OCI-LY3 (cell line): ENCODE measurements around the gene IST1.

Source experiments
- H2AFZ ChIP-seq: fragments of 200-600, 300-600 bp; shearing (Covaris generic); 2 replicates; pipeline ENCODE4 v1.6.0; 2014; ENCODE audit warnings: antibody characterized with exemption, low read depth, low read length
- H3K27ac ChIP-seq: fragments of 200-600, 300-600 bp; sonication (generic); 2 replicates; pipeline ENCODE4 v1.5.1; 2014; ENCODE audit warnings: mild to moderate bottlenecking, low read length, moderate library complexity, mixed read lengths
- H3K27me3 ChIP-seq: fragments of 200-600, 300-600 bp; sonication (generic); 2 replicates; pipeline ENCODE4 v1.6.1; 2014; ENCODE audit warnings: low read depth, low read length, mixed read lengths
- H3K36me3 ChIP-seq: fragments of 200-600, 300-600 bp; sonication (generic); replicated peaks from 2 replicates; pipeline ENCODE3; 2014; ENCODE audit warnings: low read depth, low read length, mixed read lengths
- H3K4me1 ChIP-seq: fragments of 300-600, 200-600 bp; sonication (generic); 2 replicates; pipeline ENCODE4 v1.6.1; 2014; ENCODE audit warnings: low read length, mixed read lengths
- H3K4me2 ChIP-seq: fragments of 200-600, 300-600 bp; sonication (generic); 2 replicates; pipeline ENCODE4 v1.6.1; 2014; ENCODE audit warnings: low read length, mixed read lengths
- H3K4me3 ChIP-seq: fragments of 300-600, 200-600 bp; sonication (generic); 2 replicates; pipeline ENCODE4 v1.5.1; 2014; ENCODE audit warnings: antibody characterized with exemption, mild to moderate bottlenecking, low read length, moderate library complexity
- H3K79me2 ChIP-seq: fragments of 300-600, 200-600 bp; shearing (Covaris generic); 2 replicates; pipeline ENCODE4 v1.6.1; 2014; ENCODE audit warnings: mild to moderate bottlenecking, low read length, mixed read lengths
- H3K9ac ChIP-seq: fragments of 300-600, 200-600 bp; shearing (Covaris generic); 2 replicates; pipeline ENCODE4 v1.6.0; 2014; ENCODE audit warnings: mild to moderate bottlenecking, low read length, moderate library complexity
- H3K9me3 ChIP-seq: fragments of 200-600, 300-600 bp; shearing (Covaris generic); 2 replicates; pipeline ENCODE4 v1.6.1; 2014; ENCODE audit warnings: low read length, mixed read lengths; ENCODE audit not compliant: insufficient read depth
- H4K20me1 ChIP-seq: fragments of 200-600, 300-600 bp; sonication (generic); 2 replicates; pipeline ENCODE4 v1.6.1; 2016; ENCODE audit warnings: low read length, mixed read lengths; ENCODE audit not compliant: insufficient read depth
- EZH2phosphoT487 ChIP-seq: fragments of 200-600 bp; shearing (Covaris generic); IDR thresholded peaks from 2 replicates; pipeline ENCODE4 v1.6.1; 2018; ENCODE audit warnings: antibody characterized with exemption, mixed run types, low read depth
- TF ChIP-seq, protein P1 (sequence below): fragments of 200-600, 300-600 bp; sonication (generic); IDR thresholded peaks from 2 replicates; pipeline ENCODE4 v1.5.1; 2014; ENCODE audit warnings: antibody characterized with exemption, low read length, low read depth

IST1 gene

DNA sequence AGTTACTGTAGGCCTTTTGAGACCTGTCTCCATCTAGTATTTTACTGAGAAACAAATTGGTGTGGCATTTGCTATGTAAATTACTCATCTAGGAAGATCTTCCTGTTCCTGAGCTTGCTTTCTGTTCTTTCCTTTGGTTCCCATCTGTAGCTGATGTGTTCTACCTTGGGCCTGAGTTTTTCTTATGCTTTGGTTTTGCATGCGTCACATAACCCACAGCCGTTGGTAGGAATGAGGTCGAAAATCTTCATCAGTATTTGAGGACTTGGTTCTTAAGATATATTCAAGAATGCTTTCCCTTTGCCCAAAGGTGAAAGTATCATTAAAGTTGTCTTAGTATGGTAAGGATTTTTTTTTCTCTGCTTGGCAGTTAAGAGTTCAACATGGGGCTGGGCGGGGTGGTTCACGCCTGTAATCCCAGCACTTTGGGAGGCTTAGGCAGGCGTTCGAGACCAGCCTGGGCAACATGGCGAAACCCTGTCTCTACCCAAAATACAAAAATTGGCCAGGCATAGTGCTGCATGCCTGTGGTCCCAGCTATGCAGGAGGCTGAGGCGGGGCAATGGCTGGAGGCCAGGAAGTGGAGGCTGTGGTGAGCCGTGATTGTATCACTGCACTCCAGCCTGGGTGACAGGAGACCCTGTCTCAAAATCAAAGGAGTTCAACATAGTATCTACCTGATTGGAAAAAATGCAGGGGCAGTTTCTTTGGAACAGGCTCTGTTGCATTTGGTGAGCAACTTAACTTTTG lies 28.8 kb downstream of the IST1 start:
- TF ChIP-seq, protein P1, sequence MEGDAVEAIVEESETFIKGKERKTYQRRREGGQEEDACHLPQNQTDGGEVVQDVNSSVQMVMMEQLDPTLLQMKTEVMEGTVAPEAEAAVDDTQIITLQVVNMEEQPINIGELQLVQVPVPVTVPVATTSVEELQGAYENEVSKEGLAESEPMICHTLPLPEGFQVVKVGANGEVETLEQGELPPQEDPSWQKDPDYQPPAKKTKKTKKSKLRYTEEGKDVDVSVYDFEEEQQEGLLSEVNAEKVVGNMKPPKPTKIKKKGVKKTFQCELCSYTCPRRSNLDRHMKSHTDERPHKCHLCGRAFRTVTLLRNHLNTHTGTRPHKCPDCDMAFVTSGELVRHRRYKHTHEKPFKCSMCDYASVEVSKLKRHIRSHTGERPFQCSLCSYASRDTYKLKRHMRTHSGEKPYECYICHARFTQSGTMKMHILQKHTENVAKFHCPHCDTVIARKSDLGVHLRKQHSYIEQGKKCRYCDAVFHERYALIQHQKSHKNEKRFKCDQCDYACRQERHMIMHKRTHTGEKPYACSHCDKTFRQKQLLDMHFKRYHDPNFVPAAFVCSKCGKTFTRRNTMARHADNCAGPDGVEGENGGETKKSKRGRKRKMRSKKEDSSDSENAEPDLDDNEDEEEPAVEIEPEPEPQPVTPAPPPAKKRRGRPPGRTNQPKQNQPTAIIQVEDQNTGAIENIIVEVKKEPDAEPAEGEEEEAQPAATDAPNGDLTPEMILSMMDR, result no peak
- no peak for TF ChIP-seq EZH2phosphoT487
- Histone ChIP-seq H3K9me3 (peaks cover 9% of the 10 kb centered on the region; the same call in 1 of the 2 replicates), H3K9ac (no peak overlapping the region), H3K36me3 (peaks cover 61% of the 10 kb centered on the region), H3K79me2 (peaks cover 21% of the 10 kb centered on the region), H3K4me2 (no peak overlapping the region), H3K27me3 (no peaks in the 10 kb centered on the region), H2AFZ (no peak overlapping the region), H3K4me3 (no peak overlapping the region), H4K20me1 (peaks cover 37% of the 10 kb centered on the region), H3K27ac (no peak overlapping the region), H3K4me1 (peaks cover under 1% of the 10 kb centered on the region; the same call in 1 of the 2 replicates)

DNA sequence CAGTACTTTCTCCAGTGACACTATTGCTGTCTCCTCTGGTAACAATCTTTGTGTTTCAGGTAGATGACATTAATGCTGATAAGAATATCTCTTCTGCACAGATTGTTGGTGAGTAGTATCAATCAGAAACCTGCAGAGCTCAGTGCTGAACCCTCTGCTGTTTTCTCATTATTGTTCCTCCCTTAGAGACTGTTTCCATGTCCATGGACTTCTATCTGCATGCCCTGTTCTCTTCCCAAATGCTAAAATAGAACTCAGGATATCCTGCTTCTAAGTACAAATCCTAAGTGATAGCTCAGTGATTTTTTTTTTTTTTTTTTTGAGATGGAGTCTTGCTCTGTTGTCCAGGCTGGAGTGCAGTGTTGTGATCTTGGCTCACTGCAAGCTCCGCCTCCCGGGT lies 29.4 kb downstream of the IST1 start:
- Histone ChIP-seq H4K20me1 (peaks cover 36% of the 10 kb centered on the region), H3K4me3 (no peak overlapping the region), H3K36me3 (peaks cover 57% of the 10 kb centered on the region), H3K9me3 (0 out of 2 replicates have a peak, but pooled peaks cover 3% of the 10 kb centered on the region), H3K4me2 (no peak overlapping the region), H2AFZ (no peak overlapping the region), H3K27ac (no peak overlapping the region), H3K79me2 (peaks cover 16% of the 10 kb centered on the region), H3K9ac (no peak overlapping the region), H3K27me3 (no peaks in the 10 kb centered on the region), H3K4me1 (no peaks in the 10 kb centered on the region)
- TF ChIP-seq EZH2phosphoT487, result no peak
- TF ChIP-seq, protein P1, result no peak

DNA sequence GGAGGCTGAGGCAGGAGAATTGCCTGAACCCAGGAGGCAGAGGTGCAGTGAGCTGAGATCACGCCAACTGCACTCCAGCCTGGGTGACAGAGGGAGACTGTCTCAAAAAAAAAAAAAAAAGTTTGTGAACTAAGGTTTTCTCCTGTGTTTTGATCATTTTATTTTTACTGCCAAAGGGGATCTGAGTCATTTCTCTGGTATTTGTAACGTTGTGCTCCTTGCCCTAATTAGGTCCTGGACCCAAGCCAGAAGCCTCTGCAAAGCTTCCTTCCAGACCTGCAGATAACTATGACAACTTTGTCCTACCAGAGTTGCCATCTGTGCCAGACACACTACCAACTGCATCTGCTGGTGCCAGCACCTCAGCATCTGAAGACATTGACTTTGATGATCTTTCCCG lies 32.1 kb downstream of the IST1 start:
- H4K20me1 ChIP-seq, result peaks cover 34% of the 10 kb centered on the region
- no peak overlapping the region for H3K27ac ChIP-seq
- no peak overlapping the region for H2AFZ ChIP-seq
- H3K79me2 ChIP-seq, result peaks cover 7% of the 10 kb centered on the region
- H3K9ac ChIP-seq, result no peak overlapping the region
- no peak overlapping the region for H3K4me3 ChIP-seq
- H3K4me2 ChIP-seq, result no peak overlapping the region
- TF ChIP-seq, protein P1, result no peak
- TF ChIP-seq EZH2phosphoT487, result no peak
- no peaks in the 10 kb centered on the region for H3K4me1 ChIP-seq
- no peaks in the 10 kb centered on the region for H3K9me3 ChIP-seq
- H3K27me3 ChIP-seq, result no peaks in the 10 kb centered on the region
- peaks cover 42% of the 10 kb centered on the region for H3K36me3 ChIP-seq

DNA sequence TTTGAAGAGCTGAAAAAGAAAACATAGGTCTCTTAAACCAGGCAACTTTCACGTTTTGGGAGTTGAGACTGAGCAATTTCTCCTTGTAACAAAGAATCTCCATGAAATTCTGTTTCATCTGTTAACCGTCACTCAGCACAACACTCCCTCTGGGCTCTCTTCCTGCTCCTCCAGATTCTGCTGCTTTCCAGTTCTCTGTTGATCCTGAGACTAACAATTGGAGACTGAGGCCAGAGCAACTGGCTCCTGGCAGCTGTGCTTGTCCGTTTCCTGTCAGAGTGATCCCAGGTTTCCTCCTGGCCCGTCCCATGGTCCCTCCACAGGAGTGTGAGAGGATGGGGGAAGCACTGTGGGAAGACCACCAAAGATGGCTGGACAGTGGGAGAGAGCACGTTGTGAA lies 32.5 kb downstream of the IST1 start:
- H3K36me3 ChIP-seq, result peaks cover 39% of the 10 kb centered on the region
- TF ChIP-seq, protein P1, result no peak
- no peak for TF ChIP-seq EZH2phosphoT487
- H3K4me2 ChIP-seq, result no peak overlapping the region
- H3K27ac ChIP-seq, result no peak overlapping the region
- peaks cover 34% of the 10 kb centered on the region for H4K20me1 ChIP-seq
- H3K79me2 ChIP-seq, result peaks cover 7% of the 10 kb centered on the region
- H3K9ac ChIP-seq, result no peak overlapping the region
- no peaks in the 10 kb centered on the region for H3K4me1 ChIP-seq
- no peaks in the 10 kb centered on the region for H3K27me3 ChIP-seq
- H3K4me3 ChIP-seq, result no peak overlapping the region
- no peak overlapping the region for H2AFZ ChIP-seq
- H3K9me3 ChIP-seq, result no peaks in the 10 kb centered on the region
